ENCODE measurements around the gene PABPC1L2A. TPM values are rescaled to one million over a fixed set of nuclear protein-coding genes. Genes with fewer than 3 reads are reported as not detected.
"Not testable (repeated sequence)": the region's sequence is repeated elsewhere in the genome, so short reads cannot be mapped to it uniquely, and the experiment has no call there.

Gene PABPC1L2A
- 0.23 and 0.39 TPM in 2 replicates for total RNA-seq
- long read RNA-seq: 0 reads

- H3K27ac Mint-ChIP-seq (ENCODE audit: unreplicated experiment); DNase-seq (ENCODE audit: low read depth, low spot score); H3K4me3 Mint-ChIP-seq; H3K4me1 Mint-ChIP-seq; H3K36me3 Mint-ChIP-seq (ENCODE audit: low read depth); H3K9me3 Mint-ChIP-seq: not testable (repeated sequence)
- H3K27me3 Mint-ChIP-seq (ENCODE audit: low read depth): peaks cover 28% of the 10 kb centered on the region
Measured at GRCh38 chrX:73079024-73079562, at the start of gene PABPC1L2A. TSS of gene PABPC1L2A (minus strand) at chrX:73079512. CDS start at chrX:73079386, 126 bp downstream.

GRCh38 chrX:73127700-73128241 lies 48.5 kb upstream of the PABPC1L2A start:
- no peaks in the 10 kb centered on the region for H3K27me3 Mint-ChIP-seq (ENCODE audit: low read depth)
- no peak overlapping the region for H3K27ac Mint-ChIP-seq (ENCODE audit: unreplicated experiment)
- H3K36me3 Mint-ChIP-seq (ENCODE audit: low read depth): no peaks in the 10 kb centered on the region
- no peaks in the 10 kb centered on the region for H3K9me3 Mint-ChIP-seq
- no peaks in the 10 kb centered on the region for H3K4me1 Mint-ChIP-seq
- no peak overlapping the region for H3K4me3 Mint-ChIP-seq
- TF ChIP-seq CTCF (conservative IDR thresholded peaks at IDR 0.05): no peak
- no peak for DNase-seq (ENCODE audit: low read depth, low spot score)

- Mint-ChIP-seq H3K4me1 (no peaks in the 10 kb centered on the region), H3K4me3 (no peak overlapping the region), H3K9me3 (no peaks in the 10 kb centered on the region), H3K36me3 (ENCODE audit: low read depth) (no peaks in the 10 kb centered on the region), H3K27ac (ENCODE audit: unreplicated experiment) (no peak overlapping the region), H3K27me3 (ENCODE audit: low read depth) (no peaks in the 10 kb centered on the region)
- TF ChIP-seq CTCF (conservative IDR thresholded peaks at IDR 0.05): no peak
- no peak for DNase-seq (ENCODE audit: low read depth, low spot score)
Measured at GRCh38 chrX:73126240-73126639, 46.9 kb upstream of the PABPC1L2A start.

GRCh38 chrX:73099505-73099904 lies 20.2 kb upstream of the PABPC1L2A start:
- not testable (repeated sequence) for H3K27me3 Mint-ChIP-seq (ENCODE audit: low read depth); H3K36me3 Mint-ChIP-seq (ENCODE audit: low read depth); H3K27ac Mint-ChIP-seq (ENCODE audit: unreplicated experiment); H3K4me1 Mint-ChIP-seq; DNase-seq (ENCODE audit: low read depth, low spot score); H3K4me3 Mint-ChIP-seq
- peaks cover 11% of the 10 kb centered on the region for H3K9me3 Mint-ChIP-seq

GRCh38 chrX:73086766-73087165 lies 7.5 kb upstream of the PABPC1L2A start:
- not testable (repeated sequence) for H3K4me3 Mint-ChIP-seq; H3K27me3 Mint-ChIP-seq (ENCODE audit: low read depth); H3K4me1 Mint-ChIP-seq; H3K27ac Mint-ChIP-seq (ENCODE audit: unreplicated experiment); H3K9me3 Mint-ChIP-seq; H3K36me3 Mint-ChIP-seq (ENCODE audit: low read depth)
- TF ChIP-seq CTCF (conservative IDR thresholded peaks at IDR 0.05): peak; percentile 55
- DNase-seq (ENCODE audit: low read depth, low spot score): peak; percentile 19

- H3K36me3 Mint-ChIP-seq (ENCODE audit: low read depth); DNase-seq (ENCODE audit: low read depth, low spot score); H3K27ac Mint-ChIP-seq (ENCODE audit: unreplicated experiment); H3K4me1 Mint-ChIP-seq; H3K4me3 Mint-ChIP-seq; H3K9me3 Mint-ChIP-seq: not testable (repeated sequence)
- peaks cover 22% of the 10 kb centered on the region for H3K27me3 Mint-ChIP-seq (ENCODE audit: low read depth)
Measured at GRCh38 chrX:73079884-73080283, 572 bp upstream of the PABPC1L2A start.

- DNase-seq (ENCODE audit: low read depth, low spot score); H3K9me3 Mint-ChIP-seq; H3K27ac Mint-ChIP-seq (ENCODE audit: unreplicated experiment); H3K4me3 Mint-ChIP-seq; H3K36me3 Mint-ChIP-seq (ENCODE audit: low read depth); H3K4me1 Mint-ChIP-seq: not testable (repeated sequence)
- peaks cover 33% of the 10 kb centered on the region for H3K27me3 Mint-ChIP-seq (ENCODE audit: low read depth)
Measured at GRCh38 chrX:73078597-73078996, 715 bp downstream of the PABPC1L2A start.
